K562 (cell line): ENCODE results near the gene COPS6. TPM values are rescaled to one million over a fixed set of nuclear protein-coding genes. Genes with fewer than 3 reads are reported as not detected.

ENCODE experiments used
- CAMTA2 ChIP-seq: fragments of 250-450 bp; sonication (Bioruptor Pico); conservative IDR thresholded peaks from 2 replicates; pipeline ENCODE4 v1.5.1; 2022
- CTBP1 ChIP-seq: fragments of 450-650 bp; IDR thresholded peaks from 2 replicates; pipeline ENCODE4 v1.6.1; 2016; ENCODE audit warnings: borderline replicate concordance
- E2F3 ChIP-seq: fragments of 250-450 bp; sonication (Bioruptor Pico); IDR thresholded peaks from 2 replicates; pipeline ENCODE4 v1.4.0; 2020; ENCODE audit warnings: mild to moderate bottlenecking
- ESRRA ChIP-seq: fragments of 450-650 bp; IDR thresholded peaks from 2 replicates; pipeline ENCODE4 v1.6.1; 2014; ENCODE audit warnings: low read depth, mild to moderate bottlenecking, moderate library complexity, borderline replicate concordance
- HMG20B ChIP-seq: fragments of 250-450 bp; sonication (Bioruptor Pico); IDR thresholded peaks from 2 replicates; pipeline ENCODE4 v1.5.0; 2021; ENCODE audit warnings: mild to moderate bottlenecking
- HOXB6 ChIP-seq: fragments of 250-450 bp; sonication (Bioruptor Pico); IDR thresholded peaks from 2 replicates; pipeline ENCODE4 v1.5.1; 2022; ENCODE audit warnings: mild to moderate bottlenecking, borderline replicate concordance
- MTA3 ChIP-seq: fragments of 450-650 bp; formaldehyde crosslinking; IDR thresholded peaks from 2 replicates; pipeline ENCODE4 v1.6.1; 2017; ENCODE audit warnings: mild to moderate bottlenecking, borderline replicate concordance
- MYNN ChIP-seq, 2 experiments: sonication (generic); formaldehyde crosslinking in 1 of 2; IDR thresholded peaks; 2 replicates each; pipeline versions ENCODE4 v1.5.0 to v1.6.1; 2016 to 2020; ENCODE audit warnings: antibody characterized with exemption in 1 of 2, missing genetic modification reagents in 1 of 2
- POLR2AphosphoS5 ChIP-seq: IDR thresholded peaks from 2 replicates; pipeline ENCODE4 v1.6.1; 2011; ENCODE audit warnings: mild to moderate bottlenecking, low read depth, low read length, moderate library complexity; ENCODE audit not compliant: control insufficient read depth, insufficient read depth
- RBM14 ChIP-seq: fragments of 200-400 bp; formaldehyde crosslinking; IDR thresholded peaks from 2 replicates; pipeline ENCODE4 v1.6.1; 2018; ENCODE audit warnings: low read depth, mild to moderate bottlenecking, low read length, moderate library complexity, borderline replicate concordance; ENCODE audit not compliant: insufficient read depth
- RUNX1 ChIP-seq: sonication (generic); IDR thresholded peaks from 2 replicates; pipeline ENCODE4 v1.6.1; 2016; ENCODE audit warnings: antibody characterized with exemption, low read depth
- ZNF311 ChIP-seq: fragments of 250-450 bp; sonication (Bioruptor Pico); IDR thresholded peaks from 2 replicates; pipeline ENCODE4 v1.4.0; 2020; ENCODE audit warnings: mild to moderate bottlenecking, moderate library complexity
- ZNF507 ChIP-seq: conservative IDR thresholded peaks from 2 replicates; pipeline ENCODE4 v1.6.1; 2017; ENCODE audit warnings: missing genetic modification characterization, missing compliant biosample characterization
- polyA plus RNA-seq, 8 experiments: library from polyadenylated mRNA; depleted of rRNA in 4 of 8; stranded (reverse) in 5 of 8; unstranded in 3 of 8; fragments of >200 nt; fragmentation: Nextera tagmentation in 2 of 8; fragmentation: Illumina TruSeq in 1 of 8; extraction: Ambion mirVana in 2 of 8; extraction: Trizol in 1 of 8; gene quantifications; 2 replicates each; pipeline versions ENCODE4 v1.2.1 to v1.2.3, GENCODE V29; 2011 to 2014; ENCODE audit warnings: inconsistent platforms in 1 of 8, missing spikeins in 1 of 8
- total RNA-seq, 7 experiments: library from RNA; depleted of rRNA in 6 of 7; stranded (reverse); fragments of >200 nt in 6 of 7; fragmentation: Illumina TruSeq in 2 of 7; extraction: Trizol in 2 of 7; gene quantifications; 2 replicates each; pipeline versions ENCODE4 v1.2.1 to v1.2.3, GENCODE V29; 2011 to 2021; ENCODE audit warnings: low replicate concordance in 1 of 7
- TF ChIP-seq, protein P1 (sequence below): fragments of 250-450 bp; sonication (Bioruptor Pico); IDR thresholded peaks from 2 replicates; pipeline ENCODE4 v1.4.0; 2020
- TF ChIP-seq, protein P2 (sequence below): fragments of 450-650 bp; IDR thresholded peaks from 2 replicates; pipeline ENCODE4 v1.6.1; 2016; ENCODE audit warnings: borderline replicate concordance
- TF ChIP-seq, protein P3 (sequence below): fragments of 450-650 bp; IDR thresholded peaks from 2 replicates; pipeline ENCODE4 v1.7.1; 2018; ENCODE audit warnings: mild to moderate bottlenecking, low read depth; ENCODE audit not compliant: partially characterized antibody

The COPS6 gene
- total and polyA plus RNA-seq, 9 of the 15 experiments (the other 6 are each of a cell fraction or from before 2014, with no cell fraction given): 63.0 to 331 (median 168) TPM

GRCh38 chr7:100091411-100092181, 2.8 kb downstream of the COPS6 start (continued):
- TF ChIP-seq, protein P1, sequence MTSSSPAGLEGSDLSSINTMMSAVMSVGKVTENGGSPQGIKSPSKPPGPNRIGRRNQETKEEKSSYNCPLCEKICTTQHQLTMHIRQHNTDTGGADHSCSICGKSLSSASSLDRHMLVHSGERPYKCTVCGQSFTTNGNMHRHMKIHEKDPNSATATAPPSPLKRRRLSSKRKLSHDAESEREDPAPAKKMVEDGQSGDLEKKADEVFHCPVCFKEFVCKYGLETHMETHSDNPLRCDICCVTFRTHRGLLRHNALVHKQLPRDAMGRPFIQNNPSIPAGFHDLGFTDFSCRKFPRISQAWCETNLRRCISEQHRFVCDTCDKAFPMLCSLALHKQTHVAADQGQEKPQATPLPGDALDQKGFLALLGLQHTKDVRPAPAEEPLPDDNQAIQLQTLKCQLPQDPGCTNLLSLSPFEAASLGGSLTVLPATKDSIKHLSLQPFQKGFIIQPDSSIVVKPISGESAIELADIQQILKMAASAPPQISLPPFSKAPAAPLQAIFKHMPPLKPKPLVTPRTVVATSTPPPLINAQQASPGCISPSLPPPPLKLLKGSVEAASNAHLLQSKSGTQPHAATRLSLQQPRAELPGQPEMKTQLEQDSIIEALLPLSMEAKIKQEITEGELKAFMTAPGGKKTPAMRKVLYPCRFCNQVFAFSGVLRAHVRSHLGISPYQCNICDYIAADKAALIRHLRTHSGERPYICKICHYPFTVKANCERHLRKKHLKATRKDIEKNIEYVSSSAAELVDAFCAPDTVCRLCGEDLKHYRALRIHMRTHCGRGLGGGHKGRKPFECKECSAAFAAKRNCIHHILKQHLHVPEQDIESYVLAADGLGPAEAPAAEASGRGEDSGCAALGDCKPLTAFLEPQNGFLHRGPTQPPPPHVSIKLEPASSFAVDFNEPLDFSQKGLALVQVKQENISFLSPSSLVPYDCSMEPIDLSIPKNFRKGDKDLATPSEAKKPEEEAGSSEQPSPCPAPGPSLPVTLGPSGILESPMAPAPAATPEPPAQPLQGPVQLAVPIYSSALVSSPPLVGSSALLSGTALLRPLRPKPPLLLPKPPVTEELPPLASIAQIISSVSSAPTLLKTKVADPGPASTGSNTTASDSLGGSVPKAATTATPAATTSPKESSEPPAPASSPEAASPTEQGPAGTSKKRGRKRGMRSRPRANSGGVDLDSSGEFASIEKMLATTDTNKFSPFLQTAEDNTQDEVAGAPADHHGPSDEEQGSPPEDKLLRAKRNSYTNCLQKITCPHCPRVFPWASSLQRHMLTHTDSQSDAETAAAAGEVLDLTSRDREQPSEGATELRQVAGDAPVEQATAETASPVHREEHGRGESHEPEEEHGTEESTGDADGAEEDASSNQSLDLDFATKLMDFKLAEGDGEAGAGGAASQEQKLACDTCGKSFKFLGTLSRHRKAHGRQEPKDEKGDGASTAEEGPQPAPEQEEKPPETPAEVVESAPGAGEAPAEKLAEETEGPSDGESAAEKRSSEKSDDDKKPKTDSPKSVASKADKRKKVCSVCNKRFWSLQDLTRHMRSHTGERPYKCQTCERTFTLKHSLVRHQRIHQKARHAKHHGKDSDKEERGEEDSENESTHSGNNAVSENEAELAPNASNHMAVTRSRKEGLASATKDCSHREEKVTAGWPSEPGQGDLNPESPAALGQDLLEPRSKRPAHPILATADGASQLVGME (CRISPR knock-in tag): no peak
- 0 out of 2 replicates have a peak, but pooled peaks have one; percentile 45 for TF ChIP-seq RUNX1
- no peak for TF ChIP-seq RBM14
- TF ChIP-seq ZNF311 (CRISPR knock-in tag): no peak
- TF ChIP-seq CTBP1: 0 out of 2 replicates have a peak, but pooled peaks have one; percentile 23
- no peak for TF ChIP-seq ZNF507
- TF ChIP-seq, protein P2, sequence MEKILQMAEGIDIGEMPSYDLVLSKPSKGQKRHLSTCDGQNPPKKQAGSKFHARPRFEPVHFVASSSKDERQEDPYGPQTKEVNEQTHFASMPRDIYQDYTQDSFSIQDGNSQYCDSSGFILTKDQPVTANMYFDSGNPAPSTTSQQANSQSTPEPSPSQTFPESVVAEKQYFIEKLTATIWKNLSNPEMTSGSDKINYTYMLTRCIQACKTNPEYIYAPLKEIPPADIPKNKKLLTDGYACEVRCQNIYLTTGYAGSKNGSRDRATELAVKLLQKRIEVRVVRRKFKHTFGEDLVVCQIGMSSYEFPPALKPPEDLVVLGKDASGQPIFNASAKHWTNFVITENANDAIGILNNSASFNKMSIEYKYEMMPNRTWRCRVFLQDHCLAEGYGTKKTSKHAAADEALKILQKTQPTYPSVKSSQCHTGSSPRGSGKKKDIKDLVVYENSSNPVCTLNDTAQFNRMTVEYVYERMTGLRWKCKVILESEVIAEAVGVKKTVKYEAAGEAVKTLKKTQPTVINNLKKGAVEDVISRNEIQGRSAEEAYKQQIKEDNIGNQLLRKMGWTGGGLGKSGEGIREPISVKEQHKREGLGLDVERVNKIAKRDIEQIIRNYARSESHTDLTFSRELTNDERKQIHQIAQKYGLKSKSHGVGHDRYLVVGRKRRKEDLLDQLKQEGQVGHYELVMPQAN: 0 out of 2 replicates have a peak, but pooled peaks have one; percentile 18
- TF ChIP-seq ESRRA: 0 out of 2 replicates have a peak, but pooled peaks have one; percentile 10
- TF ChIP-seq POLR2AphosphoS5: peak; percentile 93; the same call in 1 of the 2 replicates
- no peak for TF ChIP-seq HOXB6 (CRISPR knock-in tag)
- TF ChIP-seq, protein P3, sequence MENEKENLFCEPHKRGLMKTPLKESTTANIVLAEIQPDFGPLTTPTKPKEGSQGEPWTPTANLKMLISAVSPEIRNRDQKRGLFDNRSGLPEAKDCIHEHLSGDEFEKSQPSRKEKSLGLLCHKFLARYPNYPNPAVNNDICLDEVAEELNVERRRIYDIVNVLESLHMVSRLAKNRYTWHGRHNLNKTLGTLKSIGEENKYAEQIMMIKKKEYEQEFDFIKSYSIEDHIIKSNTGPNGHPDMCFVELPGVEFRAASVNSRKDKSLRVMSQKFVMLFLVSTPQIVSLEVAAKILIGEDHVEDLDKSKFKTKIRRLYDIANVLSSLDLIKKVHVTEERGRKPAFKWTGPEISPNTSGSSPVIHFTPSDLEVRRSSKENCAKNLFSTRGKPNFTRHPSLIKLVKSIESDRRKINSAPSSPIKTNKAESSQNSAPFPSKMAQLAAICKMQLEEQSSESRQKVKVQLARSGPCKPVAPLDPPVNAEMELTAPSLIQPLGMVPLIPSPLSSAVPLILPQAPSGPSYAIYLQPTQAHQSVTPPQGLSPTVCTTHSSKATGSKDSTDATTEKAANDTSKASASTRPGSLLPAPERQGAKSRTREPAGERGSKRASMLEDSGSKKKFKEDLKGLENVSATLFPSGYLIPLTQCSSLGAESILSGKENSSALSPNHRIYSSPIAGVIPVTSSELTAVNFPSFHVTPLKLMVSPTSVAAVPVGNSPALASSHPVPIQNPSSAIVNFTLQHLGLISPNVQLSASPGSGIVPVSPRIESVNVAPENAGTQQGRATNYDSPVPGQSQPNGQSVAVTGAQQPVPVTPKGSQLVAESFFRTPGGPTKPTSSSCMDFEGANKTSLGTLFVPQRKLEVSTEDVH: peak; percentile 51
- no peak for TF ChIP-seq E2F3 (CRISPR knock-in tag)
- peak; percentile 73 for TF ChIP-seq MYNN (IDR thresholded peaks at IDR 0.05)
- no peak for TF ChIP-seq MYNN (CRISPR knock-in tag; IDR thresholded peaks at IDR 0.05)
- TF ChIP-seq MTA3: no peak
- no peak for TF ChIP-seq HMG20B (CRISPR knock-in tag)
- peak; percentile 92 for TF ChIP-seq CAMTA2 (CRISPR knock-in tag)
